Rectal smooth muscle tissue (tissue), 1 donor: ENCODE measurements around the gene KMT2D.
"Not testable (repeated sequence)": the region's sequence is repeated elsewhere in the genome, so short reads cannot be mapped to it uniquely, and the experiment has no call there.

Source experiments
- H3K27ac ChIP-seq: one replicate; pipeline ENCODE4 v1.7.0; 2013; ENCODE audit warnings: low read depth, low read length, inconsistent platforms
- H3K27me3 ChIP-seq: one replicate; pipeline ENCODE4 v1.7.0; 2013; ENCODE audit warnings: low read length; ENCODE audit not compliant: control insufficient read depth, insufficient read depth
- H3K36me3 ChIP-seq: one replicate; pipeline ENCODE4 v1.7.0; 2013; ENCODE audit warnings: low read length; ENCODE audit not compliant: control insufficient read depth, insufficient read depth
- H3K4me1 ChIP-seq: one replicate; pipeline ENCODE4 v1.7.0; 2013; ENCODE audit warnings: low read length; ENCODE audit not compliant: control insufficient read depth, insufficient read depth
- H3K4me3 ChIP-seq: one replicate; pipeline ENCODE4 v1.7.0; 2013; ENCODE audit warnings: low read length
- H3K9ac ChIP-seq: one replicate; pipeline ENCODE4 v1.7.0; 2013; ENCODE audit warnings: low read length

KMT2D gene

DNA sequence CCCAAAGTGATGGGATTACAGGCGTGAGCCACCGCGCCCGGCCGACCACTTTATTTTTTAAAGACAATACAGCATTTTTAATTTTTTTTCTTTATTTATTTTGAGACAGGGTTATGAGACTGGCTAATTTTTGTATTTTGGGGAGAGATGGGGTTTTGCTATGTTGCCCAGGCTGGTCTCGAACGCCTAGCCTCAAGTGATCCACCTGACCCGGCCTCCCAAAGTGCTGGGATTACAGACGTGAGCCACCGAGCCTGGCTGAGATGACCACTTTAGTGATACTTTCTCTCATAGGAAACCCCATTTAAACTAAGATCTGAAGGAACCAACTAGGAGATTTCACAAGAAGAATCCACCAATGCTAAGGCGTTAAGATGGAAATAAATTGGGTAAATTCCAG is 10.4 kb upstream of the KMT2D start:
- Histone ChIP-seq H3K9ac (no peak overlapping the region), H3K4me3 (no peak overlapping the region), H3K36me3 (no peaks in the 10 kb centered on the region), H3K4me1 (peaks cover 8% of the 10 kb centered on the region), H3K27me3 (no peaks in the 10 kb centered on the region), H3K27ac (no peak overlapping the region)

DNA sequence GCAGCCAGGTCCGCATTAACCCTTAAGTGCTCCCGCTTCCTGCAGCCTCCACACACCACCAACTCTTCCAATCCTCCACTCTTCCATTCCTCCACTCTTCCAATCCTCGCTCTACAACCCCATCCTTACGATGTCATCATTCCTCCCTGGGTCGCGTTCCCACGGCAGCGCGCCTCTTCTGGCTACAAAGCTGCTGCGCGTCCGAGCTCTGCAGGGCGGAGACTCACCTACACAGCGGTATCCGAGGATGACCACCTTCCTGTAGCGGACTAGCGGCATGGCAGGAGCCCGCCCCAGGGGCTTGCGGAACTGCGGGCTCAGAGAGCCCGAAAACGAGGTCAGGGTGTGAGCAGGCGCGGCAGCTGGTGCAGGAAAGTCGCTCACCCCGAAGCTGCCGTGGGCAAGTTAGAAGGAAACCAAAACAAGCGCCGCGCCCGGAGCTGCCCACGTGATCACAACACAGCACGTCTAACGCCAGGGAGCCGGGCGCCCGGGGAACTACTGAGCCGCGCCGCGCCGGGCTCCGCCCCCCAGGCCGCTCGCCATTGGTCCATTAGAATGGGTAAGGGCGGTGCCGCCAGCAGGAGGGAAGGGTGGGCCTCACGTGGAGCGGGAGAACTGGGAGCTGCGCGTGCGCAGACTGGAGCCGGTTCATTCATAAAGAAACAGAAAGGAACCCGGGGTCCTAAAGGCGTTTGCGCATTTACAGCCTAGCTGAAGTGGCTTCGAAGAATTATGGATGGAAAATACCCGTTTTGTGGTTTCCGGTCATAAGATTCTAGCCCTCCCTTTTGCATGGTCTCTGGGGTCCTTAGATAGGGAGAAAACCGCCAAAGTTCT is 9.1 kb upstream of the KMT2D start, which contains the start of gene RHEBL1:
Gene RHEBL1, minus strand, starts transcription at position 473 of the 840 bp plus-strand sequence. Its CDS starts 194 bp downstream, at position 279.
- Histone ChIP-seq H3K4me1 (peaks cover 8% of the 10 kb centered on the region), H3K27ac (peak within 1 kb of the TSS; percentile 45), H3K36me3 (no peaks in the 10 kb centered on the region), H3K27me3 (no peaks in the 10 kb centered on the region), H3K9ac (peak within 1 kb of the TSS; percentile 80), H3K4me3 (peak within 1 kb of the TSS; percentile 99)

GRCh38 chr12:49068879-49069506 is 8.4 kb upstream of the KMT2D start:
- Histone ChIP-seq H3K27ac (no peak overlapping the region), H3K4me3 (peak overlapping the region; percentile 99), H3K4me1 (peaks cover 8% of the 10 kb centered on the region), H3K36me3 (no peaks in the 10 kb centered on the region), H3K27me3 (no peaks in the 10 kb centered on the region), H3K9ac (no peak overlapping the region)

GRCh38 chr12:49066120-49066519 is 5.5 kb upstream of the KMT2D start:
- Histone ChIP-seq H3K4me1 (peaks cover 9% of the 10 kb centered on the region), H3K27ac (no peak overlapping the region), H3K36me3 (no peaks in the 10 kb centered on the region), H3K4me3 (no peak overlapping the region), H3K9ac (no peak overlapping the region), H3K27me3 (no peaks in the 10 kb centered on the region)

DNA sequence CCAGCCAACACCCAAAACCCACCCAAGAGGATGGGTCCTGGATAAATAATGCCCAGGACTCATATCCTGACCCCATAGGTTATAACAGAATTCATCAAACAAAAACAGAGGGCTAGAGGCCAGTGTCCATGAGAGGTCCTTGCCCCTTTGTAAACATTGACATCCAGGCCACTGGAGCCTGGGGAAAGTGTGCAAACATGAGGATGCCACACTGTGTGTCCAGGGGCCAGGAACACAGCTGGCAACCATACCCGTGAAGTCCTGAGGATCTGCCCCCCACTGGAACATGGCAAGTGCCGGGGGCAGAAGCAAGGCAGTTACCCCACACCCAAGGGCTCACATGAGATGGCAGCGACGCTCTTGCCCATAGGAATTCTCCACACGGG is 4.2 kb upstream of the KMT2D start:
- Histone ChIP-seq H3K27me3 (no peaks in the 10 kb centered on the region), H3K27ac (no peak overlapping the region), H3K4me3 (no peak overlapping the region), H3K9ac (no peak overlapping the region), H3K4me1 (peaks cover 6% of the 10 kb centered on the region), H3K36me3 (no peaks in the 10 kb centered on the region)

GRCh38 chr12:49061916-49062315 is 1.3 kb upstream of the KMT2D start:
- peaks cover 18% of the 10 kb centered on the region for H3K4me1 ChIP-seq
- H3K4me3 ChIP-seq, H3K27me3 ChIP-seq, H3K27ac ChIP-seq, H3K9ac ChIP-seq, H3K36me3 ChIP-seq: not testable (repeated sequence)

GRCh38 chr12:49061157-49061650 is 610 bp upstream of the KMT2D start:
- Histone ChIP-seq H3K4me1 (peaks cover 25% of the 10 kb centered on the region), H3K27me3 (no peaks in the 10 kb centered on the region), H3K4me3 (peak overlapping the region; percentile 96), H3K36me3 (no peaks in the 10 kb centered on the region), H3K27ac (peak overlapping the region; percentile 98), H3K9ac (peak overlapping the region; percentile 82)

DNA sequence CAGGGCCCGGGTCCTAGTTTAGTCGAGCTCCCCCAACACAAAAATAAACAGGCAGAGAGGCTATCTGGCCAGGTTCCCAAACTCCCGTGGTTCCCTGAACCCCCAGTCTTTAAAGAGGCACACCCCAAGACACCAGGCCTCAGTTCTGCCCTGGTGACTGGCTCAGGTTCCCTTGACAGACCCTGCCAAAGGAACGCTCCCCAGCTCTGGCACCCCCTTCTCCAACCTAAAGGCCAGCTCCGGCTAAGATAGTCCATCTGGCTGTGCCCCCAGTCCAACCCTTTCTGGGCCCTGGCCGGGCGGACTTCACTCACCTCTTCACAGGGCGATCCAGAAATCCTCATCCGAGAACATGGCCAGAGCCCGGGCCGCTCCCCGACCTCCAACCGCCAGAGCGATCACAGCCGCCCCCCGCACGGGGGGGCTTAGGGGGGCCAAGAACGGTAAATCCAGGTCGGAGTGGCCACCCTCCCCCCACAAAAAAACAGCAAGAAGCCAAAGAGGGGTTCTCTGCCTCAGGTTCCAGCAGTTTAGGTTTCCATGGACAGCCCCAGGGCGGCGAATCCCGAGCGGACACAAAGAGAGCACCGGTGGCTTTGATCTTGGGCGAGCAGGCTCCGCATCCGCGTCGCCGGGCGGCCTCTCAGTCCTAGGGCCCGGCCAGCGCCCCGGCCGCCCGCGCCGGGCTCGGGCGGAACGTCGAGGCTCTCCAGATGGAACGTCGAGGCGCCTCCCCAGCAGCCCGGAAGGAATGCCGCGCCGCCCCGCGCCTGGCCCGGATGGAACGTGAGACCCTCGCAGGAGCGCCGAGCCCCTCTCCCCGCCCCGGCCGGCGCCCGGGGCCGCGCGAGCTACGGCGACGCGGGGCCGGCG is 1.1 kb downstream of the KMT2D start:
- Histone ChIP-seq H3K27me3 (no peaks in the 10 kb centered on the region), H3K4me3 (peak overlapping the region; percentile 96), H3K4me1 (peaks cover 33% of the 10 kb centered on the region), H3K27ac (peak overlapping the region; percentile 98), H3K36me3 (peaks cover 5% of the 10 kb centered on the region), H3K9ac (peak overlapping the region; percentile 82)

DNA sequence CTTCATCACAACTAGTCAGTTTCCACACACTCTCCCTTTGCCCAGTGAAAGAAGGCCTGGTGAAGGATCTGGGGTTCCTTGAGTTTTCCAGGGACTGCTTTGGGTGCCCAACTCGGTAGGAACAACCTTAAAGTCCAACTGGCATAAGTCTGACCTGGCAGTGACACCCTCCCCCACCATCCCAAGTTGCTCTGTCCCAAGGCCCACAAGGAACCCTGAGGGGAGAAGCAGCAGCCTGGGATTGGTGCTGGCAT is 1.6 kb downstream of the KMT2D start:
- no peak overlapping the region for H3K27ac ChIP-seq
- peak overlapping the region; percentile 96 for H3K4me3 ChIP-seq
- H3K36me3 ChIP-seq = peaks cover 8% of the 10 kb centered on the region
- H3K27me3 ChIP-seq = no peaks in the 10 kb centered on the region
- H3K4me1 ChIP-seq = peaks cover 33% of the 10 kb centered on the region
- H3K9ac ChIP-seq = peak overlapping the region; percentile 82

GRCh38 chr12:49058366-49059044 is 2.1 kb downstream of the KMT2D start:
- Histone ChIP-seq H3K27ac (no peak overlapping the region), H3K9ac (peak overlapping the region; percentile 82), H3K27me3 (no peaks in the 10 kb centered on the region), H3K36me3 (peaks cover 13% of the 10 kb centered on the region), H3K4me3 (peak overlapping the region; percentile 96), H3K4me1 (peaks cover 33% of the 10 kb centered on the region)

DNA sequence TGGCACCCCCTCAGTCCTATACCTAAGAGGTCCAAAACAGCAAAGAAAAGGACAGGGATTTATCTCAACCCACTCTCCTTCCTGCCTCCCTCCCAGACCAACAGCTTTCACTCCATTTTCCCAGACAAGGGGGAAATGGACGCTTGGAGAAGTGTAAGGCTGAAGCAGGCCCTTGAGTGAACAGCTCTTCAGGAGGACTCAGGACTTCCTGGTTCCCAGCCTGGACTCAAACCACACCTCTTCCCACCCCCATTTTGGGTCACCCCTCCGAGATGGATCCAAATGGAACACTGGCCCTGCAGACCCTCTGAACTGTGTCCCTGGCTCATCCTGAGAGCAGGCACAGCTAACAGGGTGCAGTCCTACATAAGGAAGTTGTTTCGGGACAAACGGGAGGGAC is 2.7 kb downstream of the KMT2D start:
- Histone ChIP-seq H3K27ac (no peak overlapping the region), H3K9ac (peak overlapping the region; percentile 82), H3K27me3 (no peaks in the 10 kb centered on the region), H3K4me3 (peak overlapping the region; percentile 96), H3K36me3 (peaks cover 19% of the 10 kb centered on the region), H3K4me1 (peaks cover 33% of the 10 kb centered on the region)
